ENCODE results near the gene GRID1.

The GRID1 gene

DNA sequence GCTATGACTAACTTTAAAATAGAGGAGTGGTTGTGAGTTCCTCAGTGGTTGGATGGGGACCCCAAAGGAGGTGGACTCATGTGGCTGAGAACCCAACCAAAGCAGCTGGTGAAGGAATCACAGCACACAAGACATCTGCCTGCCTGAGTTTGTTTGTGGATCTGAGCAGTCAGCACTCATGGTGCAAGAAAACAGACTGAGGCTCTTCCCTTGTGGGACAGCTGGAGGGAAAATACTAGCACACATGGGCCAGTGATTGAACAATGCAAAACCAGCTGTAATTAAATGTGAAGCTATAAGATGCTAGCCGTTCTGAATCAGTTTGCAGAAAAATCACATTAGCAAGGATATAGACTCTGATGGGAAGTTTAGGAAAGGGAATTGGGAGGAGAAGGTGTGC, 707.3 kb downstream of the GRID1 start:
- no peak for FAIRE-seq
- no peak for TF ChIP-seq PAX5 (IDR thresholded peaks at IDR 0.05; ENCODE audit: insufficient read depth, low read length, severe bottlenecking)
- no peak for TF ChIP-seq POLR2A (IDR thresholded peaks at IDR 0.05; ENCODE audit: low read depth, low read length)
- TF ChIP-seq POU2F2 (IDR thresholded peaks at IDR 0.05; ENCODE audit: low read depth, low read length) = no peak
- TF ChIP-seq POLR2AphosphoS5 (IDR thresholded peaks at IDR 0.05; ENCODE audit: low read depth, low read length) = no peak
- TF ChIP-seq TAF1 (IDR thresholded peaks at IDR 0.05; ENCODE audit: low read depth, low read length) = no peak
- TF ChIP-seq SPI1 (IDR thresholded peaks at IDR 0.05; ENCODE audit: low read depth, low read length) = no peak
- no peak for DNase-seq (ENCODE audit: insufficient read length, low spot score)

DNA sequence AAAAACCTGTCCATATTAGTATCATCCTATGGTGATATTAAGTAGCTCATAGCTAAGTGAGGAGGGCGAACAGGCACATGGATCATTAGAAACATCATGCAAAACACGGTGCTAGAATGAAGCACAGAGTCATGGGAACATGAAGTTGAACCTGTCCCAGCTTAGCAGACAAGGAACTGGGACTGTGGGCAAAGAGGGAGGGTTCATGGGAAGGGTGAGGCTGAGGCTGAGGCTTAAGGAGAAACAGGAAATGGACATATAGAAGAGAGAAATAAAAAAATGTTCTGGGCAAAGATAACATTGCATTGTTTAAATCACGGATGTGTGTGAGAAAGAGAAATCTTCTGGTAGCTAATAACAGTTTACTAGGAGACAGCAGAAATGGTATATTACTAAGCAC, 708.1 kb downstream of the GRID1 start:
- TF ChIP-seq POLR2AphosphoS5 (IDR thresholded peaks at IDR 0.05; ENCODE audit: low read depth, low read length) (no peak), PAX5 (IDR thresholded peaks at IDR 0.05; ENCODE audit: insufficient read depth, low read length, severe bottlenecking) (no peak), SPI1 (IDR thresholded peaks at IDR 0.05; ENCODE audit: low read depth, low read length) (no peak), TAF1 (IDR thresholded peaks at IDR 0.05; ENCODE audit: low read depth, low read length) (no peak), POU2F2 (IDR thresholded peaks at IDR 0.05; ENCODE audit: low read depth, low read length) (no peak), POLR2A (IDR thresholded peaks at IDR 0.05; ENCODE audit: low read depth, low read length) (no peak)
- DNase-seq (ENCODE audit: insufficient read length, low spot score) = no peak
- no peak for FAIRE-seq

DNA sequence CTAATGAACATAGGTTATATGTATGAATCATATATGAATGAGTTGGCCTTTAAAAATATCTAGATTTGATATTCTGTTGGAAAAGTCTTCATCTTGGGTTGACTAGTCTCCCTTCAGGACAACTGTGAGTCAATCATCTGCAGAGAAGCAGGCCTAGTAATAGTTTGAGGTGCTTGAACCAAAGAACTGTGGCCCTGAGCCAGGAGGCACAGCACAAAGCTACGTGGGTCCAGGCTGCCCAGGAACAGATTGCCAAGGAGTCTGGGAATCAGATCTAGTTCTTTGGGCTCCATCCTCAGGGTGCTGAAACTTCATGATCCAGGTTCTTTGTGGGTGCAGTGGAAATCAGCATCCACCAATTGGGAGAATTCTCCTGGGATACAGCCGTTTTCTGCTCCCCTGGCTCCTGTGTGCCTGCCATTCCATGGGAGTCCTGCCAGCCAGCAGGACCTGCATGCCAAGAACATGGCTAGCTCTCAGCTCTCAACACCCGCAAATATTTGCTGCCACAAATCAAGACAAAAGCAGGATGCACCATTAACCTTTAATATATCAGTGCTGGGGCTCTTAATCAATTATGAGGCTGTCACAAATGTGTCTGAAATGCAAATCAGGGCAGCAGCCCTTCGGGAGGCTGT, 709.0 kb downstream of the GRID1 start:
- no peak for TF ChIP-seq POU2F2 (IDR thresholded peaks at IDR 0.05; ENCODE audit: low read depth, low read length)
- TF ChIP-seq POLR2A (IDR thresholded peaks at IDR 0.05; ENCODE audit: low read depth, low read length) = no peak
- TF ChIP-seq POLR2AphosphoS5 (IDR thresholded peaks at IDR 0.05; ENCODE audit: low read depth, low read length) = no peak
- TF ChIP-seq PAX5 (IDR thresholded peaks at IDR 0.05; ENCODE audit: insufficient read depth, low read length, severe bottlenecking) = no peak
- TF ChIP-seq TAF1 (IDR thresholded peaks at IDR 0.05; ENCODE audit: low read depth, low read length) = no peak
- TF ChIP-seq SPI1 (IDR thresholded peaks at IDR 0.05; ENCODE audit: low read depth, low read length) = no peak
- FAIRE-seq (no peak), DNase-seq (ENCODE audit: insufficient read length, low spot score) (no peak)

DNA sequence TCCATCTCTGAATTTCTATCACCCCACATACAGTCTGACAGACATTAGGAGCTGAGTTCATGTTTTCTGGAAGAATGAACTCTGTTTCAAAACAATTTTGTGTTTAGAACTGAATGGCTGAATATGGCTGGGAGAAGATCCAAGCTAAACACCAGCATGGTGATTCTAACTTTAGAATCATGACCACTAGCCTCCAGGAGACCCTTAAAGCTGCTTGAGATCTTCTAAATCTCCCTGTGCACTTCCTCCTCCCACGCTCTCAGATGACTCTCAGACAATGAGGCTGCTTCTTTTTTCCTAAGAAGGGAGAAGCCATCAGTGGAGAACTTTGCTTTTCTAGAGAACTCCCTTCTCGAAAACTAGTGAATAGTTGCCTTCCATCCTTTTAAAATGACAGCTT, 711.2 kb downstream of the GRID1 start:
- TF ChIP-seq POU2F2 (IDR thresholded peaks at IDR 0.05; ENCODE audit: low read depth, low read length) (no peak), SPI1 (IDR thresholded peaks at IDR 0.05; ENCODE audit: low read depth, low read length) (no peak), TAF1 (IDR thresholded peaks at IDR 0.05; ENCODE audit: low read depth, low read length) (no peak), POLR2AphosphoS5 (IDR thresholded peaks at IDR 0.05; ENCODE audit: low read depth, low read length) (no peak), POLR2A (IDR thresholded peaks at IDR 0.05; ENCODE audit: low read depth, low read length) (no peak)
- DNase-seq (ENCODE audit: insufficient read length, low spot score) (no peak), FAIRE-seq (no peak)

DNA sequence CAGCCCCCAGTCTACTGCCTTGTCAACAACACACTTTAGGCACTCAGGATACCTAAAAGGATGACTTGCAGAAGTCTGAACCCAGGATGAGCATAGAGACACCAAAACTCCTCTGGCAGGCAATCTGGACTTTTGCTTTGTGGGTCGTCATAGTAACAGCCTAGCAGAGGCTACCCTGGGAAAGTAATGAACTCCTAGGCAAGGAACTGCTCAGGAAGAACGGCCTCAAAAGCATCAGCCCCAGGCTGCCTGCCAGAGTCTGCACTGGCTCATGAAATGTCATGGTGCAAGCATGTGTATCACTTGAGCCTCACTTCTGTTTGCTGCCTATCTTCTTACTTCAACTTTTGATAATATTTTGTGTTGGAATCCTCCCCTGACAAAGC, 715.1 kb downstream of the GRID1 start:
- TF ChIP-seq POLR2AphosphoS5 (IDR thresholded peaks at IDR 0.05; ENCODE audit: low read depth, low read length) (no peak), SPI1 (IDR thresholded peaks at IDR 0.05; ENCODE audit: low read depth, low read length) (no peak), POU2F2 (IDR thresholded peaks at IDR 0.05; ENCODE audit: low read depth, low read length) (no peak), PAX5 (IDR thresholded peaks at IDR 0.05; ENCODE audit: insufficient read depth, low read length, severe bottlenecking) (no peak), TAF1 (IDR thresholded peaks at IDR 0.05; ENCODE audit: low read depth, low read length) (no peak), POLR2A (IDR thresholded peaks at IDR 0.05; ENCODE audit: low read depth, low read length) (no peak)
- DNase-seq (ENCODE audit: insufficient read length, low spot score) (no peak), FAIRE-seq (no peak)

DNA sequence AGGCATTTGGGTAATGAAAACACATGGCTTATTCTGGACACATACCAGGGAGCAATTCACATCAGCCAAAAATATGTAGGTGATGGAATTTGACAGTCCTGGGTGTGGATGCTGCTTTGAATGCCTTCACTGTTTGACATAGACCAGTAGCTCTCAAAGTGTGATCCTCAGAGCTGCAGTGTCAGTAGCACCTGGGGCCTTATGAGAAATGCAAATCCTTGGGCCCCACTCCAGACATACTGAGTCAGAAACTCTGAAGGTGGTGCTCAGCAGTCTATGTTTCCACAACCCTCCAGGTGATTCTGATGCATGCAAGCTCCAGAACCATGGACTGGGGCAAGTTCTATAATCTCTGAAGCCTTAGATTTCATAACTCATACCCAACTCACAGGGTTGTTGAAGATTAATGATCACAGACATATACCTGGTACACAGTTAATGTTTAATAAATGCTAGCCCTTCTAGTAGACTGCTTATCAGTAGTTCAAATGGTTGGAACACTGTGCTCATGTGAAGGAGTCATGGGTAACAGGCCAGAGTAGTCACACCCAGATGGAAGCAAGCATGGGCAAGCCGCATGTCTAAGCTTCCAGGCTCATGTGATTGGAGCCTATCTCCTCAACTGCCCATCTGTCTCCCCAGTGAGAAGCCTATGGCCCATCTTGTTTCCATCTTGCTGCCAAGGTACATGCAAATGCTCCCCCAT, 715.7 kb downstream of the GRID1 start:
- DNase-seq (ENCODE audit: insufficient read length, low spot score) (no peak), FAIRE-seq (no peak)
- TF ChIP-seq POLR2AphosphoS5 (IDR thresholded peaks at IDR 0.05; ENCODE audit: low read depth, low read length) = no peak
- no peak for TF ChIP-seq POU2F2 (IDR thresholded peaks at IDR 0.05; ENCODE audit: low read depth, low read length)

GRCh38 chr10:85649461-85649860, 717.1 kb downstream of the GRID1 start:
- FAIRE-seq = no peak

GRCh38 chr10:85648279-85648754, 718.3 kb downstream of the GRID1 start:
- no peak for DNase-seq (ENCODE audit: insufficient read length, low spot score)
- no peak for TF ChIP-seq SPI1 (IDR thresholded peaks at IDR 0.05; ENCODE audit: low read depth, low read length)
- TF ChIP-seq POLR2A (IDR thresholded peaks at IDR 0.05; ENCODE audit: low read depth, low read length) = no peak
- no peak for FAIRE-seq

More at GRCh38 chr10:85649461-85649860, 717.1 kb downstream of the GRID1 start:
- no peak for TF ChIP-seq POLR2A (IDR thresholded peaks at IDR 0.05; ENCODE audit: low read depth, low read length)
- TF ChIP-seq PAX5 (IDR thresholded peaks at IDR 0.05; ENCODE audit: insufficient read depth, low read length, severe bottlenecking) = no peak
- TF ChIP-seq POU2F2 (IDR thresholded peaks at IDR 0.05; ENCODE audit: low read depth, low read length) = no peak
- no peak for TF ChIP-seq SPI1 (IDR thresholded peaks at IDR 0.05; ENCODE audit: low read depth, low read length)
- TF ChIP-seq POLR2AphosphoS5 (IDR thresholded peaks at IDR 0.05; ENCODE audit: low read depth, low read length) = no peak
- TF ChIP-seq TAF1 (IDR thresholded peaks at IDR 0.05; ENCODE audit: low read depth, low read length) = no peak
- no peak for DNase-seq (ENCODE audit: insufficient read length, low spot score)

- TF ChIP-seq SPI1 (IDR thresholded peaks at IDR 0.05; ENCODE audit: low read depth, low read length) (no peak), POU2F2 (IDR thresholded peaks at IDR 0.05; ENCODE audit: low read depth, low read length) (no peak), TAF1 (IDR thresholded peaks at IDR 0.05; ENCODE audit: low read depth, low read length) (no peak), POLR2AphosphoS5 (IDR thresholded peaks at IDR 0.05; ENCODE audit: low read depth, low read length) (no peak), POLR2A (IDR thresholded peaks at IDR 0.05; ENCODE audit: low read depth, low read length) (no peak), PAX5 (IDR thresholded peaks at IDR 0.05; ENCODE audit: insufficient read depth, low read length, severe bottlenecking) (no peak)
- DNase-seq (ENCODE audit: insufficient read length, low spot score) (no peak), FAIRE-seq (no peak)
Observed at GRCh38 chr10:85647741-85648140, 718.9 kb downstream of the GRID1 start.

Data from GM12891 (cell line).